Measurements from ENCODE around the gene RBM15B. TPM values are rescaled to one million over a fixed set of nuclear protein-coding genes. Genes with fewer than 3 reads are reported as not detected.

Gene RBM15B
- total RNA-seq, 2 donors from 2014 or later, result 21.1 to 22.8 TPM

DNA sequence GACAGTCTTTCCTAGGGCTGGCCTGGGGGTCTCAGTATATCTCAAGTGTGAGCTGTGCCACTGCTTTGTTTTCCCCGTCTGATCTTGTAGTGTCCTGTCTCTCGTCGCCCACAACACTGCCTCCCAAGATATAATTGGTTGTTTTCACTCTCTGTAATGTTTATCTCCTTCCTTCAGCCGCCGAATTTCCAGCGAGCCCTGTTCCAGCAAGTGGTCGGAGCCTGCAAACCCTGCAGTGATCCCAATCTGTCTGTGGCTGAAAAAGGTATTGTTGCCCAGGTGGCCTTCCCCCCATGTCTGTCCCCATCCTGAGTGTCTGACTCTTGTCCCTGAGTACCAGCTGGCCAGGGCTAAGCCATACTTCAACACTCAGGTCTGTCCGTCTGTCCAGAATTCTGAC, 15.5 kb upstream of the RBM15B start:
- WGBS, 2 donors, result 76 to 89% methylated on average over 8 of the region's 8 CpGs
- DNase-seq, result no peak
- Histone ChIP-seq H3K4me1 (no peaks in the 10 kb centered on the region), H3K27me3 (no peaks in the 10 kb centered on the region), H3K9me3 (no peaks in the 10 kb centered on the region), H3K27ac (no peak overlapping the region), H3K36me3 (replicated peaks in 1 of 2; ENCODE audit: insufficient read depth in 1 of 2, low read depth in 2 of 2) (no peaks in the 10 kb centered on the region), H3K4me3 (no peak overlapping the region)
- no peak for ATAC-seq
- intact Hi-C loops (cut with DNase I), result loop anchor here (10.0 kb wide), 1 partner anchor 741 kb away; no protein-coding TSS in a partner anchor
- TF ChIP-seq, protein P1, sequence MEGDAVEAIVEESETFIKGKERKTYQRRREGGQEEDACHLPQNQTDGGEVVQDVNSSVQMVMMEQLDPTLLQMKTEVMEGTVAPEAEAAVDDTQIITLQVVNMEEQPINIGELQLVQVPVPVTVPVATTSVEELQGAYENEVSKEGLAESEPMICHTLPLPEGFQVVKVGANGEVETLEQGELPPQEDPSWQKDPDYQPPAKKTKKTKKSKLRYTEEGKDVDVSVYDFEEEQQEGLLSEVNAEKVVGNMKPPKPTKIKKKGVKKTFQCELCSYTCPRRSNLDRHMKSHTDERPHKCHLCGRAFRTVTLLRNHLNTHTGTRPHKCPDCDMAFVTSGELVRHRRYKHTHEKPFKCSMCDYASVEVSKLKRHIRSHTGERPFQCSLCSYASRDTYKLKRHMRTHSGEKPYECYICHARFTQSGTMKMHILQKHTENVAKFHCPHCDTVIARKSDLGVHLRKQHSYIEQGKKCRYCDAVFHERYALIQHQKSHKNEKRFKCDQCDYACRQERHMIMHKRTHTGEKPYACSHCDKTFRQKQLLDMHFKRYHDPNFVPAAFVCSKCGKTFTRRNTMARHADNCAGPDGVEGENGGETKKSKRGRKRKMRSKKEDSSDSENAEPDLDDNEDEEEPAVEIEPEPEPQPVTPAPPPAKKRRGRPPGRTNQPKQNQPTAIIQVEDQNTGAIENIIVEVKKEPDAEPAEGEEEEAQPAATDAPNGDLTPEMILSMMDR (IDR thresholded peaks at IDR 0.05), result no peak
- TF ChIP-seq POLR2A (IDR thresholded peaks at IDR 0.05), result no peak

DNA sequence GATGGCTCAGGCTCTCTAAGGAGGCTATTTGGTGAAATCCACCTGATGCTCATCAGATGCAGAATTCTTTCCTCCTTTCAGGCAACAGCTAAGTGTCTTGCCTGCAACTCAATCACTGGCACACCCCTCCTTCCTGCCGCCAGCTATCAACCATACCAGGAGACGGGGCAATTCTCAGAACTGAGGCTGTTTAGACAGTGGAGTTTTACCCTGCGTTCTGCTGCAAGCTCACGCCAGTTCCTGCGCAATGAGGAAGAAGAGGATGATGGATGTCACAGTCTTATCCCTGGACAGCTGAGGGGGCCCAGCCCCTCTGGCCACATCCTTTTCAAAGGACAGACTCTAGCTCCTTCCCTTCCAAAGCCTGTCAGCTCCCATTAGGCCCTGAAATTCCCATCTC, 13.0 kb upstream of the RBM15B start:
- 60 to 100% methylated on average over 3 to 5 of the region's 5 CpGs for WGBS, 2 donors
- intact Hi-C loops (cut with DNase I), result loop anchor here (10.0 kb wide), 1 partner anchor 743 kb away; no protein-coding TSS in a partner anchor

DNA sequence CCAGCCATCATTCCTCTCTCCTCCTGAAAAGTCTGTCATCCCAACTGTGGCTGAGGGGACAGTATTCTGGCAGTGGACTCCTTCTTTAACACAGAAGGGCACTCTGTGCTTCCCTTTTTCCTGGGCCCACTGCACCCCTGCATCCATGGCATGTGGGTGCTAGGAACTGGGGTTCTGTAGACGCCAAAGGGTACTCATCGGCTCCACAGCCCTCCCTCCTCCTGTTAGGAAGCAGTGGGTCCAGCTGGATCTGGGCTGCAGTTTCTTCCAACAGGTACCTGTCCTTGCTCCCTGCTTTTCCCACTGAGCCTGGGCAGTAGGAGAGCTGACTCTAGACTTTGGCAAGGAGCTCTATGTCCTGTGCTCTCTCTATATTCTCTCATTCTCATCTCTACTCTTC, 12.4 kb upstream of the RBM15B start:
- H3K36me3 ChIP-seq (replicated peaks in 1 of 2; ENCODE audit: insufficient read depth in 1 of 2, low read depth in 2 of 2), result no peaks in the 10 kb centered on the region
- no peak for ATAC-seq
- no peaks in the 10 kb centered on the region for H3K27me3 ChIP-seq
- DNase-seq, result no peak
- H3K27ac ChIP-seq, result no peak overlapping the region
- intact Hi-C loops (cut with DNase I), result loop anchor here (10.0 kb wide), 1 partner anchor 744 kb away; no protein-coding TSS in a partner anchor
- TF ChIP-seq, protein P1 (IDR thresholded peaks at IDR 0.05), result no peak
- no peak for TF ChIP-seq POLR2A (IDR thresholded peaks at IDR 0.05)
- 63 to 85% methylated on average over 2 of the region's 2 CpGs for WGBS, 2 donors
- H3K4me3 ChIP-seq, result no peak overlapping the region
- H3K4me1 ChIP-seq, result peaks cover 6% of the 10 kb centered on the region
- H3K9me3 ChIP-seq, result no peaks in the 10 kb centered on the region

More for the DNA sequence above, 13.0 kb upstream of the RBM15B start:
- DNase-seq, result no peak
- no peaks in the 10 kb centered on the region for H3K36me3 ChIP-seq (replicated peaks in 1 of 2; ENCODE audit: insufficient read depth in 1 of 2, low read depth in 2 of 2)
- no peak for ATAC-seq
- no peak overlapping the region for H3K27ac ChIP-seq
- no peaks in the 10 kb centered on the region for H3K4me1 ChIP-seq
- no peaks in the 10 kb centered on the region for H3K9me3 ChIP-seq
- no peak overlapping the region for H3K4me3 ChIP-seq
- TF ChIP-seq, protein P1 (IDR thresholded peaks at IDR 0.05), result no peak
- no peak for TF ChIP-seq POLR2A (IDR thresholded peaks at IDR 0.05)
- H3K27me3 ChIP-seq, result no peaks in the 10 kb centered on the region

DNA sequence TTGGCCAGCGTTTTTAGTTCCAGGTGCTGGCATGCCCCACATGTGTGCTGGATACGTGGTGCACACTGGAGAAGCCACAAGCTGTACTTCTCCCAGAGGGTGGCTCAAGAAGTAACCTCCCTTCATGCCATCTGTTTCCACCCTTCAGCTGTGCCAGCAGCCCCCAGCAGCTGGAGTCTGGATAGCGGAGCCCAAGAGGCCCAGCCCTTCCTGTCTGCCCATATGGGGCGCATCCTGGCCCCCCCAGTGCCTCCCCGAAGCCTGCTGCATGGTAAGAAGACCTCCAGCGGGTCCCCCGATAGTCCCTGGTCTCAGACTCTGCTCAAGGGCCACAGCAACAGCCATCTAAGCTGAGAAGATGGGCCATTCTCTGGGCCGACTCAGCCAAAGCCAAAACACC, 11.8 kb upstream of the RBM15B start:
- Histone ChIP-seq H3K36me3 (replicated peaks in 1 of 2; ENCODE audit: insufficient read depth in 1 of 2, low read depth in 2 of 2) (no peaks in the 10 kb centered on the region), H3K27ac (no peak overlapping the region), H3K4me3 (no peak overlapping the region), H3K9me3 (no peaks in the 10 kb centered on the region), H3K4me1 (peaks cover 10% of the 10 kb centered on the region), H3K27me3 (no peaks in the 10 kb centered on the region)
- no peak for TF ChIP-seq POLR2A (IDR thresholded peaks at IDR 0.05)
- TF ChIP-seq, protein P1 (IDR thresholded peaks at IDR 0.05), result no peak
- DNase-seq (no peak), ATAC-seq (no peak)
- WGBS, 2 donors, result 72 to 79% methylated on average over 5 to 8 of the region's 8 CpGs
- intact Hi-C loops (cut with DNase I), result loop anchor here (10.0 kb wide), 1 partner anchor 744 kb away; no protein-coding TSS in a partner anchor

All from body of pancreas (tissue), 4 donors.